HEK293 (cell line): ENCODE results near the gene SMIM33.
A peak's percentile ranks its signal among the peaks of the same experiment; 100 is the strongest.

Experiments
- GFI1B ChIP-seq: fragments of 450-650 bp; formaldehyde crosslinking; IDR thresholded peaks from 2 replicates; pipeline ENCODE4 v1.5.1; 2016; ENCODE audit warnings: missing biosample characterization, missing genetic modification characterization
- HOXA7 ChIP-seq: sonication (generic); formaldehyde crosslinking; IDR thresholded peaks from 2 replicates; pipeline ENCODE4 v1.8.1; 2022; ENCODE audit warnings: missing genetic modification reagents, borderline replicate concordance
- KLF8 ChIP-seq: fragments of 450-650 bp; formaldehyde crosslinking; IDR thresholded peaks from 2 replicates; pipeline ENCODE4 v1.5.1; 2016; ENCODE audit warnings: missing biosample characterization, missing genetic modification characterization
- OVOL3 ChIP-seq: fragments of 450-650 bp; formaldehyde crosslinking; IDR thresholded peaks from 2 replicates; pipeline ENCODE4 v1.5.1; 2016; ENCODE audit warnings: missing biosample characterization, missing genetic modification characterization
- REPIN1 ChIP-seq: fragments of 450-650 bp; formaldehyde crosslinking; IDR thresholded peaks from 2 replicates; pipeline ENCODE4 v1.5.1; 2017; ENCODE audit warnings: missing biosample characterization, missing genetic modification characterization, low read depth
- SALL2 ChIP-seq: fragments of 450-650 bp; formaldehyde crosslinking; IDR thresholded peaks from 2 replicates; pipeline ENCODE4 v1.5.0; 2017; ENCODE audit warnings: missing biosample characterization, mild to moderate bottlenecking, missing genetic modification characterization, borderline replicate concordance
- SP3 ChIP-seq: fragments of 450-650 bp; formaldehyde crosslinking; IDR thresholded peaks from 2 replicates; pipeline ENCODE4 v1.5.1; 2016; ENCODE audit warnings: missing biosample characterization, missing genetic modification characterization
- ZBTB48 ChIP-seq: fragments of 450-650 bp; formaldehyde crosslinking; IDR thresholded peaks from 2 replicates; pipeline ENCODE4 v1.5.1; 2016; ENCODE audit warnings: missing biosample characterization, missing genetic modification characterization
- ZBTB7A ChIP-seq: fragments of 450-650 bp; formaldehyde crosslinking; IDR thresholded peaks from 2 replicates; pipeline ENCODE4 v1.5.1; 2016; ENCODE audit warnings: low read depth, missing biosample characterization, missing genetic modification characterization
- ZFP37 ChIP-seq: fragments of 450-650 bp; formaldehyde crosslinking; IDR thresholded peaks from 2 replicates; pipeline ENCODE4 v1.5.1; 2016; ENCODE audit warnings: missing biosample characterization, missing genetic modification characterization
- ZNF146 ChIP-seq: fragments of 450-650 bp; formaldehyde crosslinking; IDR thresholded peaks from 2 replicates; pipeline ENCODE4 v1.5.1; 2016; ENCODE audit warnings: missing biosample characterization, missing genetic modification characterization
- ZNF175 ChIP-seq: fragments of 450-650 bp; formaldehyde crosslinking; IDR thresholded peaks from 2 replicates; pipeline ENCODE4 v1.5.1; 2016; ENCODE audit warnings: missing biosample characterization, missing genetic modification characterization
- ZNF223 ChIP-seq: fragments of 450-650 bp; formaldehyde crosslinking; IDR thresholded peaks from 2 replicates; pipeline ENCODE4 v1.5.1; 2016; ENCODE audit warnings: missing biosample characterization, missing genetic modification characterization
- ZNF23 ChIP-seq: fragments of 450-650 bp; formaldehyde crosslinking; IDR thresholded peaks from 2 replicates; pipeline ENCODE4 v1.5.1; 2016; ENCODE audit warnings: missing biosample characterization, missing genetic modification characterization, borderline replicate concordance
- ZNF350 ChIP-seq: fragments of 450-650 bp; formaldehyde crosslinking; IDR thresholded peaks from 2 replicates; pipeline ENCODE4 v1.5.0; 2017; ENCODE audit warnings: missing biosample characterization, mild to moderate bottlenecking, missing genetic modification characterization
- ZNF37A ChIP-seq: fragments of 450-650 bp; IDR thresholded peaks from 2 replicates; pipeline ENCODE4 v1.5.1; 2018; ENCODE audit warnings: missing biosample characterization, missing genetic modification characterization
- ZNF501 ChIP-seq: fragments of 450-650 bp; formaldehyde crosslinking; IDR thresholded peaks from 2 replicates; pipeline ENCODE4 v1.5.1; 2016; ENCODE audit warnings: missing biosample characterization, missing genetic modification characterization
- ZNF530 ChIP-seq: fragments of 450-650 bp; formaldehyde crosslinking; IDR thresholded peaks from 2 replicates; pipeline ENCODE4 v1.5.1; 2016; ENCODE audit warnings: low read depth, missing biosample characterization, missing genetic modification characterization
- ZNF544 ChIP-seq: fragments of 450-650 bp; formaldehyde crosslinking; IDR thresholded peaks from 2 replicates; pipeline ENCODE4 v1.5.0; 2017; ENCODE audit warnings: missing biosample characterization, missing genetic modification characterization
- ZNF549 ChIP-seq: fragments of 450-650 bp; IDR thresholded peaks from 2 replicates; pipeline ENCODE4 v1.5.1; 2018; ENCODE audit warnings: missing biosample characterization, missing genetic modification characterization, mild to moderate bottlenecking, inconsistent platforms, moderate library complexity
- ZNF585B ChIP-seq: fragments of 450-650 bp; formaldehyde crosslinking; IDR thresholded peaks from 2 replicates; pipeline ENCODE4 v1.5.1; 2016; ENCODE audit warnings: missing biosample characterization, missing genetic modification characterization
- ZNF596 ChIP-seq: fragments of 450-650 bp; IDR thresholded peaks from 2 replicates; pipeline ENCODE4 v1.5.0; 2018; ENCODE audit warnings: missing biosample characterization, mild to moderate bottlenecking, missing genetic modification characterization, moderate library complexity
- ZNF654 ChIP-seq: fragments of 450-650 bp; formaldehyde crosslinking; IDR thresholded peaks from 2 replicates; pipeline ENCODE4 v1.5.1; 2016; ENCODE audit warnings: low read depth, missing biosample characterization, missing genetic modification characterization
- ZNF670 ChIP-seq: fragments of 450-650 bp; formaldehyde crosslinking; IDR thresholded peaks from 2 replicates; pipeline ENCODE4 v1.5.1; 2016; ENCODE audit warnings: missing biosample characterization, missing genetic modification characterization, low read depth
- ZNF791 ChIP-seq: fragments of 450-650 bp; formaldehyde crosslinking; IDR thresholded peaks from 2 replicates; pipeline ENCODE4 v1.5.1; 2016; ENCODE audit warnings: missing biosample characterization, missing genetic modification characterization
- ZNF792 ChIP-seq: fragments of 450-650 bp; formaldehyde crosslinking; IDR thresholded peaks from 2 replicates; pipeline ENCODE4 v1.5.1; 2016; ENCODE audit warnings: missing biosample characterization, missing genetic modification characterization
- ZNF837 ChIP-seq: fragments of 450-650 bp; formaldehyde crosslinking; IDR thresholded peaks from 2 replicates; pipeline ENCODE4 v1.5.1; 2016; ENCODE audit warnings: missing biosample characterization, missing genetic modification characterization
- TF ChIP-seq, protein P1 (sequence below): fragments of 450-650 bp; formaldehyde crosslinking; IDR thresholded peaks from 2 replicates; pipeline ENCODE4 v1.5.1; 2016; ENCODE audit warnings: missing biosample characterization, missing genetic modification characterization
- TF ChIP-seq, protein P2 (sequence below): fragments of 450-650 bp; formaldehyde crosslinking; IDR thresholded peaks from 2 replicates; pipeline ENCODE4 v1.5.1; 2016; ENCODE audit warnings: missing biosample characterization, missing genetic modification characterization
- TF ChIP-seq, protein P3 (sequence below): sonication (generic); formaldehyde crosslinking; IDR thresholded peaks from 2 replicates; pipeline ENCODE4 v1.8.1; 2022; ENCODE audit warnings: mild to moderate bottlenecking, moderate library complexity, missing genetic modification reagents
- TF ChIP-seq, protein P4 (sequence below): fragments of 450-650 bp; formaldehyde crosslinking; IDR thresholded peaks from 2 replicates; pipeline ENCODE4 v1.5.1; 2016; ENCODE audit warnings: missing biosample characterization, missing genetic modification characterization
- TF ChIP-seq, protein P5 (sequence below): fragments of 450-650 bp; formaldehyde crosslinking; IDR thresholded peaks from 2 replicates; pipeline ENCODE4 v1.5.1; 2016; ENCODE audit warnings: missing biosample characterization, missing genetic modification characterization
- TF ChIP-seq, protein P6 (sequence below): fragments of 450-650 bp; formaldehyde crosslinking; IDR thresholded peaks from 2 replicates; pipeline ENCODE4; 2016; ENCODE audit warnings: missing biosample characterization, missing genetic modification characterization

The SMIM33 gene

DNA sequence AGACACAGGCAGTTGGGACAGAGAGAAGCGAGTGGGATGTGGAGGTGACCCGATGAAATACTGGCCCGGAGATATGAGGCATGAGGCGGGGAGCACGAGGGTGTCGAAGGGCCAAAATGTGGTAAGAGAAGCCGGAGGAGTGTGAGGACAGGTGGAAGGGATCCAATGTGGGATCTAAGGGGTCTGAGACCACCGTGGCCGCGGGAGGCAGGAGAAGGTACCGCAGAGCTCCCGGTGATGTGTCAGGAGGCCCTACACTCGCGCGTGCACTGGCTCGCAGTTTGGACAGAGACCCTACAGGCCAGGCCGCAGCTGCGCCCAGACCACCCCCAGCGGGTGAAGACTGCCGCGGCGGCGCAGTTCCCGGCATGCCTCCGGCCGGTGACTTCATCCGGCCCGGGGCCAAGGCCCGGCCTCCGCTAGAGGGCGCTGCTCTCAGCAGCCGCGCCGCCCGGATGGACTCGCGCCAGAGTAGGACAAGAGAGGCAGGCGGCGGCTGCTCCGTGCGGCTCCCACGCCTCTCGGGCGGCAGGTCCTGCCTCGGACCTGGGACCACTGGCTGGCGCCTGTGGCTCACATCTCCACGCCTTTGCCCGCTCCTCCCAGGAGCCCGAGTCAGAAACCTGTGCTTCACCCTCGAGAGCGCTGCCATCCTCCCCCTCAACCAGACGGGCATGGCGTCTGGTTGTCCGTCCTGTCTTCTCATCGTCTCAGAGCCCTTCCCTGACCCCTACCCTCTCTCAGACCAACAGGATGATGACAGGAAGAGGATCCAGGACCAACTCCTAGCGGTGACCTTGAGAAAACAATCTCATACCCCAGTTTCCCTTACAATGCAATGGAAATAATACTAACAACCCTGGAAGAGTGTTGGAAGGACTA is 47.1 kb downstream of the SMIM33 start (continued):
- TF ChIP-seq ZNF549 (no peak), ZNF530 (no peak), ZNF23 (no peak), ZNF837 (tag by site-specific recombination) (no peak), ZNF596 (no peak; the same call in 1 of the 2 replicates), SP3 (tag by site-specific recombination) (peak; percentile 73), KLF8 (tag by site-specific recombination) (peak; percentile 84), ZBTB48 (peak; percentile 89), ZNF146 (peak; percentile 6; the same call in 1 of the 2 replicates), ZNF670 (tag by site-specific recombination) (no peak), ZBTB7A (tag by site-specific recombination) (peak; percentile 85), ZNF350 (no peak), ZNF223 (tag by site-specific recombination) (no peak), ZNF37A (tag by site-specific recombination) (no peak), REPIN1 (tag by site-specific recombination) (no peak; the same call in 1 of the 2 replicates), SALL2 (no peak), ZFP37 (tag by site-specific recombination) (peak; percentile 98), ZNF175 (tag by site-specific recombination) (no peak), ZNF501 (tag by site-specific recombination) (peak; percentile 96), OVOL3 (tag by site-specific recombination) (no peak), ZNF544 (no peak), ZNF792 (tag by site-specific recombination) (no peak), ZNF585B (tag by site-specific recombination) (0 out of 2 replicates have a peak, but pooled peaks have one; percentile 16), HOXA7 (no peak), ZNF654 (peak; percentile 30; the same call in 1 of the 2 replicates), GFI1B (tag by site-specific recombination) (peak; percentile 10; the same call in 1 of the 2 replicates), ZNF791 (tag by site-specific recombination) (peak; percentile 7; the same call in 1 of the 2 replicates)
- TF ChIP-seq, protein P1, sequence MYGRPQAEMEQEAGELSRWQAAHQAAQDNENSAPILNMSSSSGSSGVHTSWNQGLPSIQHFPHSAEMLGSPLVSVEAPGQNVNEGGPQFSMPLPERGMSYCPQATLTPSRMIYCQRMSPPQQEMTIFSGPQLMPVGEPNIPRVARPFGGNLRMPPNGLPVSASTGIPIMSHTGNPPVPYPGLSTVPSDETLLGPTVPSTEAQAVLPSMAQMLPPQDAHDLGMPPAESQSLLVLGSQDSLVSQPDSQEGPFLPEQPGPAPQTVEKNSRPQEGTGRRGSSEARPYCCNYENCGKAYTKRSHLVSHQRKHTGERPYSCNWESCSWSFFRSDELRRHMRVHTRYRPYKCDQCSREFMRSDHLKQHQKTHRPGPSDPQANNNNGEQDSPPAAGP (tag by site-specific recombination), result peak; percentile 96
- TF ChIP-seq, protein P2, sequence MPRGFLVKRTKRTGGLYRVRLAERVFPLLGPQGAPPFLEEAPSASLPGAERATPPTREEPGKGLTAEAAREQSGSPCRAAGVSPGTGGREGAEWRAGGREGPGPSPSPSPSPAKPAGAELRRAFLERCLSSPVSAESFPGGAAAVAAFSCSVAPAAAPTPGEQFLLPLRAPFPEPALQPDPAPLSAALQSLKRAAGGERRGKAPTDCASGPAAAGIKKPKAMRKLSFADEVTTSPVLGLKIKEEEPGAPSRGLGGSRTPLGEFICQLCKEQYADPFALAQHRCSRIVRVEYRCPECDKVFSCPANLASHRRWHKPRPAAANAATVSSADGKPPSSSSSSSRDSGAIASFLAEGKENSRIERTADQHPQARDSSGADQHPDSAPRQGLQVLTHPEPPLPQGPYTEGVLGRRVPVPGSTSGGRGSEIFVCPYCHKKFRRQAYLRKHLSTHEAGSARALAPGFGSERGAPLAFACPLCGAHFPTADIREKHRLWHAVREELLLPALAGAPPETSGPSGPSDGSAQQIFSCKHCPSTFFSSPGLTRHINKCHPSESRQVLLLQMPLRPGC (tag by site-specific recombination), result peak; percentile 90
- TF ChIP-seq, protein P3, sequence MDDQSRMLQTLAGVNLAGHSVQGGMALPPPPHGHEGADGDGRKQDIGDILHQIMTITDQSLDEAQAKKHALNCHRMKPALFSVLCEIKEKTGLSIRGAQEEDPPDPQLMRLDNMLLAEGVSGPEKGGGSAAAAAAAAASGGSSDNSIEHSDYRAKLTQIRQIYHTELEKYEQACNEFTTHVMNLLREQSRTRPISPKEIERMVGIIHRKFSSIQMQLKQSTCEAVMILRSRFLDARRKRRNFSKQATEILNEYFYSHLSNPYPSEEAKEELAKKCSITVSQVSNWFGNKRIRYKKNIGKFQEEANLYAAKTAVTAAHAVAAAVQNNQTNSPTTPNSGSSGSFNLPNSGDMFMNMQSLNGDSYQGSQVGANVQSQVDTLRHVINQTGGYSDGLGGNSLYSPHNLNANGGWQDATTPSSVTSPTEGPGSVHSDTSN, result 0 out of 2 replicates have a peak, but pooled peaks have one; percentile 53
- TF ChIP-seq, protein P4, sequence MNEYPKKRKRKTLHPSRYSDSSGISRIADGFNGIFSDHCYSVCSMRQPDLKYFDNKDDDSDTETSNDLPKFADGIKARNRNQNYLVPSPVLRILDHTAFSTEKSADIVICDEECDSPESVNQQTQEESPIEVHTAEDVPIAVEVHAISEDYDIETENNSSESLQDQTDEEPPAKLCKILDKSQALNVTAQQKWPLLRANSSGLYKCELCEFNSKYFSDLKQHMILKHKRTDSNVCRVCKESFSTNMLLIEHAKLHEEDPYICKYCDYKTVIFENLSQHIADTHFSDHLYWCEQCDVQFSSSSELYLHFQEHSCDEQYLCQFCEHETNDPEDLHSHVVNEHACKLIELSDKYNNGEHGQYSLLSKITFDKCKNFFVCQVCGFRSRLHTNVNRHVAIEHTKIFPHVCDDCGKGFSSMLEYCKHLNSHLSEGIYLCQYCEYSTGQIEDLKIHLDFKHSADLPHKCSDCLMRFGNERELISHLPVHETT (tag by site-specific recombination), result peak; percentile 87
- TF ChIP-seq, protein P5, sequence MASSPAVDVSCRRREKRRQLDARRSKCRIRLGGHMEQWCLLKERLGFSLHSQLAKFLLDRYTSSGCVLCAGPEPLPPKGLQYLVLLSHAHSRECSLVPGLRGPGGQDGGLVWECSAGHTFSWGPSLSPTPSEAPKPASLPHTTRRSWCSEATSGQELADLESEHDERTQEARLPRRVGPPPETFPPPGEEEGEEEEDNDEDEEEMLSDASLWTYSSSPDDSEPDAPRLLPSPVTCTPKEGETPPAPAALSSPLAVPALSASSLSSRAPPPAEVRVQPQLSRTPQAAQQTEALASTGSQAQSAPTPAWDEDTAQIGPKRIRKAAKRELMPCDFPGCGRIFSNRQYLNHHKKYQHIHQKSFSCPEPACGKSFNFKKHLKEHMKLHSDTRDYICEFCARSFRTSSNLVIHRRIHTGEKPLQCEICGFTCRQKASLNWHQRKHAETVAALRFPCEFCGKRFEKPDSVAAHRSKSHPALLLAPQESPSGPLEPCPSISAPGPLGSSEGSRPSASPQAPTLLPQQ (tag by site-specific recombination), result peak; percentile 95
- TF ChIP-seq, protein P6, sequence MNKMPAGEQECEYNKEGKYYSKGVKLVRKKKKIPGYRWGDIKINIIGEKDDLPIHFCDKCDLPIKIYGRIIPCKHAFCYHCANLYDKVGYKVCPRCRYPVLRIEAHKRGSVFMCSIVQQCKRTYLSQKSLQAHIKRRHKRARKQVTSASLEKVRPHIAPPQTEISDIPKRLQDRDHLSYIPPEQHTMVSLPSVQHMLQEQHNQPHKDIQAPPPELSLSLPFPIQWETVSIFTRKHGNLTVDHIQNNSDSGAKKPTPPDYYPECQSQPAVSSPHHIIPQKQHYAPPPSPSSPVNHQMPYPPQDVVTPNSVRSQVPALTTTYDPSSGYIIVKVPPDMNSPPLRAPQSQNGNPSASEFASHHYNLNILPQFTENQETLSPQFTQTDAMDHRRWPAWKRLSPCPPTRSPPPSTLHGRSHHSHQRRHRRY (tag by site-specific recombination), result peak; percentile 15
